Panc1 (cell line): Measurements from ENCODE around the gene DYNC1H1.

Experiments
- CTCF ChIP-seq: fragments of 450-650 bp; IDR thresholded peaks from 2 replicates; pipeline ENCODE4 v1.5.1; 2017; ENCODE audit warnings: mild to moderate bottlenecking
- POLR2AphosphoS5 ChIP-seq: IDR thresholded peaks from 2 replicates; pipeline ENCODE4 v1.6.1; 2012; ENCODE audit warnings: mild to moderate bottlenecking, low read depth, low read length, moderate library complexity
- REST ChIP-seq, 2 experiments: IDR thresholded peaks; 2 replicates each; pipeline ENCODE4 v1.6.1; 2011 to 2012; ENCODE audit warnings: low read depth in 2 of 2, control low read depth in 1 of 2, low read length in 1 of 2, mild to moderate bottlenecking in 1 of 2, moderate library complexity in 1 of 2; ENCODE audit not compliant: insufficient read depth in 1 of 2
- SIN3A ChIP-seq: IDR thresholded peaks from 2 replicates; pipeline ENCODE4 v1.6.1; 2012; ENCODE audit warnings: low read depth, mild to moderate bottlenecking, low read length, moderate library complexity, borderline replicate concordance; ENCODE audit not compliant: insufficient read depth
- TCF7L2 ChIP-seq: IDR thresholded peaks from 2 replicates; pipeline ENCODE4 v1.6.1; 2011; ENCODE audit warnings: mild to moderate bottlenecking, low read depth, low read length, inconsistent platforms

GRCh38 chr14:102077382-102077709 is 113.0 kb downstream of the DYNC1H1 start:
- TF ChIP-seq CTCF (no peak), POLR2AphosphoS5 (no peak), REST (IDR thresholded peaks at IDR 0.05; ENCODE audit: insufficient read depth in 1 of 2, low read depth in 2 of 2, low read length in 1 of 2) (no peak), TCF7L2 (no peak), SIN3A (no peak)
